NCI-H146 (cell line): ENCODE results near the gene PRUNE2.

Experiments used
- DNase-seq: peaks from one replicate; lab custom pipeline; 2025; lab: John Stamatoyannopoulos, UW

PRUNE2 gene

GRCh38 chr9:76571743-76572146, 334.2 kb downstream of the PRUNE2 start:
- peak; percentile 25 for DNase-seq

- no peak for DNase-seq
Observed at GRCh38 chr9:76571288-76571687, 334.6 kb downstream of the PRUNE2 start.

GRCh38 chr9:76570826-76571225, 335.1 kb downstream of the PRUNE2 start:
- no peak for DNase-seq

GRCh38 chr9:76567086-76567485, 338.8 kb downstream of the PRUNE2 start:
- DNase-seq = no peak

- no peak for DNase-seq
Observed at GRCh38 chr9:76564297-76564696, 341.6 kb downstream of the PRUNE2 start.

- DNase-seq = no peak
Observed at GRCh38 chr9:76562511-76562911, 343.4 kb downstream of the PRUNE2 start.

GRCh38 chr9:76561900-76562299, 344.0 kb downstream of the PRUNE2 start:
- DNase-seq = no peak
